K562 (cell line): Measurements from ENCODE around the gene IBA57. TPM values are rescaled to one million over a fixed set of nuclear protein-coding genes. Genes with fewer than 3 reads are reported as not detected.
A peak's percentile ranks its signal among the peaks of the same experiment; 100 is the strongest.

ENCODE experiments used
- ATAC-seq: fragments of 200-7000 bp; cut with Tn5 transposase; 3 replicates; pipeline ENCODE4 v1.9.1; 2020; ENCODE audit warnings: moderate library complexity
- BruUV-seq: library from RNA; stranded (reverse); fragments of 400-500 nt; replicated peaks from 2 replicates; lab custom pipeline; 2021; lab: Mats Ljungman, UMichigan
- CTCF ChIA-PET: fragments of 300-600 bp; formaldehyde crosslinking; extraction: SDS; loops from one replicate; lab custom pipeline; 2021; ENCODE audit warnings: low intra/inter-chr PET ratio; lab: Yijun Ruan, JAX
- POLR2A ChIA-PET: fragments of 300-600, 350-650 bp; sonication (Branson Sonifier 250); formaldehyde crosslinking; extraction: SDS; loops from one replicate; lab custom pipeline; 2021; ENCODE audit warnings: antibody characterized with exemption, inconsistent platforms; lab: Yijun Ruan, JAX
- DNase-seq, 4 experiments: peaks; one replicate each; pipeline versions ENCODE4 v3.0.0 to v3.0.0-alpha.2; 2011 to 2018; ENCODE audit warnings: low spot score in 3 of 4, mixed read lengths in 3 of 4; ENCODE audit errors: extremely low read depth in 1 of 4
- FAIRE-seq: peaks from 2 replicates; lab custom pipeline; 2011; peaks lifted over from hg19 to GRCh38; lab: Jason Lieb, UNC
- H2AFZ ChIP-seq: 2 replicates; pipeline ENCODE4 v1.6.0; 2011; ENCODE audit warnings: low read depth, low read length, control low read depth, inconsistent platforms
- H3K27ac ChIP-seq: fragments of 200-600 bp; 3 replicates; pipeline ENCODE4 v1.8.0; 2011; ENCODE audit warnings: low read depth, mild to moderate bottlenecking, control low read depth, inconsistent platforms, low read length, moderate library complexity, mixed read lengths; ENCODE audit errors: extremely low read depth
- H3K27me3 ChIP-seq, 2 experiments: fragments of 300-600 bp in 1 of 2; 2 replicates in 1 of 2; 3 replicates in 1 of 2; pipeline versions ENCODE4 v1.6.0 to v1.8.0; 2011; ENCODE audit warnings: inconsistent platforms in 2 of 2, low read length in 2 of 2, mild to moderate bottlenecking in 1 of 2, mixed read lengths in 1 of 2, moderate library complexity in 1 of 2; ENCODE audit not compliant: control insufficient read depth in 2 of 2, insufficient read depth in 2 of 2
- H3K36me3 ChIP-seq: fragments of 300-600 bp; 3 replicates; pipeline ENCODE4 v1.8.0; 2011; ENCODE audit warnings: mild to moderate bottlenecking, low read length, inconsistent platforms; ENCODE audit not compliant: control insufficient read depth, insufficient read depth
- H3K4me1 ChIP-seq, 2 experiments: fragments of 200-600 bp in 1 of 2; replicated peaks in 1 of 2; 2 replicates in 1 of 2; 3 replicates in 1 of 2; pipeline versions ENCODE4 v1.5.1 to v1.8.0; 2011; ENCODE audit warnings: inconsistent platforms in 2 of 2, low read length in 2 of 2, mild to moderate bottlenecking in 1 of 2, mixed read lengths in 1 of 2, moderate library complexity in 1 of 2; ENCODE audit not compliant: control insufficient read depth in 2 of 2, insufficient read depth in 2 of 2
- H3K4me2 ChIP-seq: 2 replicates; pipeline ENCODE4 v1.6.1; 2011; ENCODE audit warnings: low read length, control low read depth, inconsistent platforms, mixed read lengths; ENCODE audit not compliant: insufficient read depth
- H3K4me3 ChIP-seq: fragments of 200-600 bp; sonication (generic), shearing (Covaris generic); 2 replicates; pipeline ENCODE4 v1.5.1; 2016; ENCODE audit warnings: control low read depth, inconsistent platforms
- H3K79me2 ChIP-seq: fragments of 200-600 bp; 3 replicates; pipeline ENCODE4 v1.8.0; 2011; ENCODE audit warnings: low read length, inconsistent platforms; ENCODE audit not compliant: control insufficient read depth, insufficient read depth
- H3K9ac ChIP-seq, 2 experiments: 2 replicates each; pipeline versions ENCODE4 v1.6.0 to v1.6.1; 2011; ENCODE audit warnings: low read depth in 2 of 2, low read length in 2 of 2, control low read depth in 1 of 2, inconsistent platforms in 1 of 2, mild to moderate bottlenecking in 1 of 2, mixed read lengths in 1 of 2; ENCODE audit not compliant: insufficient read depth in 1 of 2
- H3K9me1 ChIP-seq: one replicate; pipeline ENCODE4 v1.6.0; 2011; ENCODE audit warnings: inconsistent platforms, mild to moderate bottlenecking, low read length, moderate library complexity; ENCODE audit not compliant: control insufficient read depth, insufficient read depth
- H3K9me3 ChIP-seq: replicated peaks from 2 replicates; pipeline ENCODE4 v1.5.1; 2011; ENCODE audit warnings: low read depth, low read length, inconsistent platforms; ENCODE audit not compliant: control insufficient read depth, insufficient read depth
- H4K20me1 ChIP-seq: replicated peaks from 2 replicates; pipeline ENCODE4 v1.6.1; 2011; ENCODE audit warnings: low read length, inconsistent platforms, mixed read lengths; ENCODE audit not compliant: control insufficient read depth, insufficient read depth
- ARNT ChIP-seq, 2 experiments: fragments of 450-650 bp; IDR thresholded peaks; 2 replicates each; pipeline ENCODE4 v1.6.1; 2016; ENCODE audit warnings: mild to moderate bottlenecking in 1 of 2
- DIDO1 ChIP-seq: fragments of 450-650 bp; IDR thresholded peaks from 2 replicates; pipeline ENCODE4 v1.6.1; 2016; ENCODE audit warnings: low read depth, missing biosample characterization, missing genetic modification characterization
- ELF2 ChIP-seq: fragments of 250-450 bp; sonication (Bioruptor Pico); IDR thresholded peaks from 2 replicates; pipeline ENCODE4 v1.5.0; 2021; ENCODE audit warnings: mild to moderate bottlenecking
- GATAD2A ChIP-seq: fragments of 450-650 bp; IDR thresholded peaks from 2 replicates; pipeline ENCODE4 v1.6.1; 2017
- HNRNPH1 ChIP-seq: fragments of 200-400 bp; formaldehyde crosslinking; optimal IDR thresholded peaks from 2 replicates; pipeline ENCODE3; 2017; ENCODE audit warnings: low read depth, mild to moderate bottlenecking, low read length, moderate library complexity
- IRF2 ChIP-seq: sonication (generic); formaldehyde crosslinking; IDR thresholded peaks from 2 replicates; pipeline ENCODE4 v1.8.1; 2022; ENCODE audit warnings: mild to moderate bottlenecking, missing genetic modification reagents
- KDM1A ChIP-seq, 2 experiments: fragments of 450-650 bp; IDR thresholded peaks; 2 replicates each; pipeline ENCODE4 v1.6.1; 2016; ENCODE audit warnings: mild to moderate bottlenecking in 2 of 2
- MCM7 ChIP-seq, 2 experiments: fragments of 450-650 bp; IDR thresholded peaks; 2 replicates each; pipeline ENCODE4 v1.6.1; 2016 to 2018
- MEIS2 ChIP-seq: fragments of 450-650 bp; IDR thresholded peaks from 2 replicates; pipeline ENCODE4 v1.6.1; 2014; ENCODE audit warnings: mild to moderate bottlenecking; ENCODE audit not compliant: partially characterized antibody
- NELFE ChIP-seq: IDR thresholded peaks from 2 replicates; pipeline ENCODE4 v1.6.1; 2011; ENCODE audit warnings: mild to moderate bottlenecking; ENCODE audit not compliant: insufficient read depth, insufficient read length
- POLR2G ChIP-seq: fragments of 200-400 bp; formaldehyde crosslinking; IDR thresholded peaks from 2 replicates; pipeline ENCODE4 v1.6.1; 2017; ENCODE audit warnings: low read depth, mild to moderate bottlenecking, antibody characterized with exemption, low read length, moderate library complexity
- RHOXF2B ChIP-seq: fragments of 250-450 bp; sonication (Bioruptor Pico); conservative IDR thresholded peaks from 2 replicates; pipeline ENCODE4 v1.5.1; 2021
- SREBF2 ChIP-seq: sonication (generic); formaldehyde crosslinking; IDR thresholded peaks from 2 replicates; pipeline ENCODE4 v1.4.0; 2020; ENCODE audit warnings: mild to moderate bottlenecking, missing genetic modification reagents
- STAT5B ChIP-seq: fragments of 250-450 bp; sonication (Bioruptor Pico); IDR thresholded peaks from 2 replicates; pipeline ENCODE4 v1.8.0; 2021; ENCODE audit warnings: mild to moderate bottlenecking, inconsistent platforms
- ZNF79 ChIP-seq: fragments of 250-450 bp; sonication (Bioruptor Pico); IDR thresholded peaks from 2 replicates; pipeline ENCODE4 v1.4.0; 2020; ENCODE audit warnings: low read depth, mild to moderate bottlenecking, moderate library complexity
- WGBS: fragments of 100-300 bp; shearing (Covaris generic); methylation state at CpG from one replicate; pipeline ENCODE4 v1.1.6; 2016; ENCODE audit warnings: low coverage, mixed read lengths; ENCODE audit not compliant: insufficient coverage; ENCODE audit errors: missing lambda C conversion rate; 5-methylcytosine and 5-hydroxymethylcytosine counted together
- in situ Hi-C: fragments of 300-500 bp; cut with MboI; formaldehyde crosslinking; loops from 4 replicates; pipeline ENCODE4 v1.15.0; 2018; ENCODE audit warnings: inconsistent platforms, mixed read lengths
- intact Hi-C: fragments of 100-400 bp; cut with micrococcal nuclease; formaldehyde crosslinking; loops from 2 replicates; pipeline ENCODE4 v1.14.2; 2022
- polyA plus RNA-seq, 8 experiments: library from polyadenylated mRNA; depleted of rRNA in 4 of 8; stranded (reverse) in 5 of 8; unstranded in 3 of 8; fragments of >200 nt; fragmentation: Nextera tagmentation in 2 of 8; fragmentation: Illumina TruSeq in 1 of 8; extraction: Ambion mirVana in 2 of 8; extraction: Trizol in 1 of 8; gene quantifications; 2 replicates each; pipeline versions ENCODE4 v1.2.1 to v1.2.3, GENCODE V29; 2011 to 2014; ENCODE audit warnings: inconsistent platforms in 1 of 8, missing spikeins in 1 of 8
- total RNA-seq, 7 experiments: library from RNA; depleted of rRNA in 6 of 7; stranded (reverse); fragments of >200 nt in 6 of 7; fragmentation: Illumina TruSeq in 2 of 7; extraction: Trizol in 2 of 7; gene quantifications; 2 replicates each; pipeline versions ENCODE4 v1.2.1 to v1.2.3, GENCODE V29; 2011 to 2021; ENCODE audit warnings: low replicate concordance in 1 of 7
- TF ChIP-seq, protein P1 (sequence below): fragments of 250-450 bp; sonication (Bioruptor Pico); IDR thresholded peaks from 2 replicates; pipeline ENCODE4 v1.5.0; 2020; ENCODE audit warnings: mild to moderate bottlenecking
- TF ChIP-seq, protein P2 (sequence below): fragments of 250-450 bp; sonication (Bioruptor Pico); IDR thresholded peaks from 2 replicates; pipeline ENCODE4 v1.8.0; 2022; ENCODE audit warnings: inconsistent platforms
- TF ChIP-seq, protein P3 (sequence below): fragments of 450-650 bp; IDR thresholded peaks from 2 replicates; pipeline ENCODE4 v1.6.1; 2016; ENCODE audit warnings: mild to moderate bottlenecking

The IBA57 gene
- total and polyA plus RNA-seq, 9 of the 15 experiments (the other 6 are each of a cell fraction or from before 2014, with no cell fraction given), result 0.77 to 15.5 (median 2.7) TPM

- H4K20me1 ChIP-seq, result peaks cover 12% of the 10 kb centered on the region
- no peak for ATAC-seq
- intact Hi-C loops, result no loop called here
- peak overlapping the region in 1 of 2 experiments; percentile 91; a peak in 2 of 4 replicates for H3K9ac ChIP-seq
- WGBS, result 70% methylated on average over 11 of the region's 12 CpGs
- BruUV-seq, result no TSS peak
- no peak overlapping the region for H3K4me3 ChIP-seq
- peaks cover 34% of the 10 kb centered on the region; the same call in 2 of the 3 replicates for H3K36me3 ChIP-seq
- peaks cover 34% of the 10 kb centered on the region for H3K79me2 ChIP-seq
- no peak overlapping the region for H3K27ac ChIP-seq
- in situ Hi-C loops, result no loop called here
- peaks cover 20 to 79% of the 10 kb centered on the region in 2 experiments for H3K4me1 ChIP-seq
- H3K9me3 ChIP-seq, result no peaks in the 10 kb centered on the region
- H3K9me1 ChIP-seq, result peaks cover 1% of the 10 kb centered on the region
- no peak for DNase-seq
- ChIA-PET POLR2A (interaction anchor here (0.6 to 4.2 kb wide), 7 partner anchors 8 to 1376 kb away, joined by 3 to 46 read pairs (median 9); partner anchors contain the start of genes GUK1 and IBA57), CTCF (no interaction called here)
- no peak overlapping the region for H3K4me2 ChIP-seq
- H3K27me3 ChIP-seq, result no peaks in the 10 kb centered on the region
- no peak for FAIRE-seq
- H2AFZ ChIP-seq, result no peak overlapping the region
- TF ChIP-seq ARNT (IDR thresholded peaks at IDR 0.05) (no peak), STAT5B (no peak), IRF2 (CRISPR knock-in tag) (0 out of 2 replicates have a peak, but pooled peaks have one; percentile 35), RHOXF2B (no peak), ZNF79 (CRISPR knock-in tag) (no peak), MCM7 (IDR thresholded peaks at IDR 0.05) (no peak), ELF2 (CRISPR knock-in tag) (no peak), DIDO1 (no peak), SREBF2 (no peak), POLR2G (0 out of 2 replicates have a peak, but pooled peaks have one; percentile 11), HNRNPH1 (no peak), GATAD2A (no peak), KDM1A (IDR thresholded peaks at IDR 0.05) (peak in 1 of 2 experiments; percentile 45; a peak in 1 of 4 replicates), MEIS2 (no peak), NELFE (no peak)
- TF ChIP-seq, protein P1, sequence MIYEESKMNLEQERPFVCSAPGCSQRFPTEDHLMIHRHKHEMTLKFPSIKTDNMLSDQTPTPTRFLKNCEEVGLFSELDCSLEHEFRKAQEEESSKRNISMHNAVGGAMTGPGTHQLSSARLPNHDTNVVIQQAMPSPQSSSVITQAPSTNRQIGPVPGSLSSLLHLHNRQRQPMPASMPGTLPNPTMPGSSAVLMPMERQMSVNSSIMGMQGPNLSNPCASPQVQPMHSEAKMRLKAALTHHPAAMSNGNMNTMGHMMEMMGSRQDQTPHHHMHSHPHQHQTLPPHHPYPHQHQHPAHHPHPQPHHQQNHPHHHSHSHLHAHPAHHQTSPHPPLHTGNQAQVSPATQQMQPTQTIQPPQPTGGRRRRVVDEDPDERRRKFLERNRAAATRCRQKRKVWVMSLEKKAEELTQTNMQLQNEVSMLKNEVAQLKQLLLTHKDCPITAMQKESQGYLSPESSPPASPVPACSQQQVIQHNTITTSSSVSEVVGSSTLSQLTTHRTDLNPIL (CRISPR knock-in tag), result no peak
- TF ChIP-seq, protein P2, sequence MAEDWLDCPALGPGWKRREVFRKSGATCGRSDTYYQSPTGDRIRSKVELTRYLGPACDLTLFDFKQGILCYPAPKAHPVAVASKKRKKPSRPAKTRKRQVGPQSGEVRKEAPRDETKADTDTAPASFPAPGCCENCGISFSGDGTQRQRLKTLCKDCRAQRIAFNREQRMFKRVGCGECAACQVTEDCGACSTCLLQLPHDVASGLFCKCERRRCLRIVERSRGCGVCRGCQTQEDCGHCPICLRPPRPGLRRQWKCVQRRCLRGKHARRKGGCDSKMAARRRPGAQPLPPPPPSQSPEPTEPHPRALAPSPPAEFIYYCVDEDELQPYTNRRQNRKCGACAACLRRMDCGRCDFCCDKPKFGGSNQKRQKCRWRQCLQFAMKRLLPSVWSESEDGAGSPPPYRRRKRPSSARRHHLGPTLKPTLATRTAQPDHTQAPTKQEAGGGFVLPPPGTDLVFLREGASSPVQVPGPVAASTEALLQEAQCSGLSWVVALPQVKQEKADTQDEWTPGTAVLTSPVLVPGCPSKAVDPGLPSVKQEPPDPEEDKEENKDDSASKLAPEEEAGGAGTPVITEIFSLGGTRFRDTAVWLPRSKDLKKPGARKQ, result no peak
- TF ChIP-seq, protein P3, sequence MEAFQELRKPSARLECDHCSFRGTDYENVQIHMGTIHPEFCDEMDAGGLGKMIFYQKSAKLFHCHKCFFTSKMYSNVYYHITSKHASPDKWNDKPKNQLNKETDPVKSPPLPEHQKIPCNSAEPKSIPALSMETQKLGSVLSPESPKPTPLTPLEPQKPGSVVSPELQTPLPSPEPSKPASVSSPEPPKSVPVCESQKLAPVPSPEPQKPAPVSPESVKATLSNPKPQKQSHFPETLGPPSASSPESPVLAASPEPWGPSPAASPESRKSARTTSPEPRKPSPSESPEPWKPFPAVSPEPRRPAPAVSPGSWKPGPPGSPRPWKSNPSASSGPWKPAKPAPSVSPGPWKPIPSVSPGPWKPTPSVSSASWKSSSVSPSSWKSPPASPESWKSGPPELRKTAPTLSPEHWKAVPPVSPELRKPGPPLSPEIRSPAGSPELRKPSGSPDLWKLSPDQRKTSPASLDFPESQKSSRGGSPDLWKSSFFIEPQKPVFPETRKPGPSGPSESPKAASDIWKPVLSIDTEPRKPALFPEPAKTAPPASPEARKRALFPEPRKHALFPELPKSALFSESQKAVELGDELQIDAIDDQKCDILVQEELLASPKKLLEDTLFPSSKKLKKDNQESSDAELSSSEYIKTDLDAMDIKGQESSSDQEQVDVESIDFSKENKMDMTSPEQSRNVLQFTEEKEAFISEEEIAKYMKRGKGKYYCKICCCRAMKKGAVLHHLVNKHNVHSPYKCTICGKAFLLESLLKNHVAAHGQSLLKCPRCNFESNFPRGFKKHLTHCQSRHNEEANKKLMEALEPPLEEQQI, result no peak
These were observed 14.3 kb upstream of the IBA57 start for GRCh38 chr1:228151180-228151925.
